Vagina (tissue), 2 donors: ENCODE results near the gene EVL.

Source experiments
- POLR2A ChIP-seq, 2 donors: fragments of 450-650 bp; IDR thresholded peaks; one replicate each; pipeline ENCODE4 v1.6.1; 2017; ENCODE audit warnings: antibody characterized with exemption in 2 of 2, mild to moderate bottlenecking in 2 of 2, moderate library complexity in 2 of 2
- TF ChIP-seq, protein P1 (sequence below), 3 experiments: fragments of 450-650 bp in 2 of 3; fragments of 200-600 bp in 1 of 3; sonication (generic) in 1 of 3; IDR thresholded peaks; one replicate each; pipeline ENCODE4 v1.5.1; 2017 to 2019; ENCODE audit warnings: antibody characterized with exemption in 3 of 3, mild to moderate bottlenecking in 2 of 3, moderate library complexity in 2 of 3

DNA sequence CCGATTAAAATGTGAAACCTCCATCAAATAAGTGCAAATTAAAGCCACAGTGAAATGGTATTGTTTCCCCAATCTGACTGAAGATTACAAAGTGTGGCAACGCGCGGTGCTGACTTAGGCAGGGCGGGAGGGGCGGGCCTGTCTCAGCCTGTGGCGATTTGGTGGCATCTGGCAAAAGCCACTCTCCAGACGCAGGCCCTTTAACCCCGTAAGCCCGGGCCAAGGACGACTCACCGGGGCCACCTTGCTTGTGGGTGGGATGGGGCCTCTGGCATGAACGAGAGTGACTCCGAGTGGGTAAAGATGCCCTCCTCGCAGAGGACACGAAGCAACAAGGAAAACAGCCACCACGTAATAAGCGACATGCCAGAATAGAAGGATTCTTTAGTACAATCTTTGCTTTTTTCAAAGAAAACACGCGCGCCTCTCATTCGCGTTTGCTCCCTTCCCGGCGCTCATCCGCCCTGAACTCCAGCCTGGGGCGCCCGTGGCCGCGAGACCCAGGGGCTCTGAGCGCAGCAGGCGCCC, 93.4 kb downstream of the EVL start:
- TF ChIP-seq, protein P1, sequence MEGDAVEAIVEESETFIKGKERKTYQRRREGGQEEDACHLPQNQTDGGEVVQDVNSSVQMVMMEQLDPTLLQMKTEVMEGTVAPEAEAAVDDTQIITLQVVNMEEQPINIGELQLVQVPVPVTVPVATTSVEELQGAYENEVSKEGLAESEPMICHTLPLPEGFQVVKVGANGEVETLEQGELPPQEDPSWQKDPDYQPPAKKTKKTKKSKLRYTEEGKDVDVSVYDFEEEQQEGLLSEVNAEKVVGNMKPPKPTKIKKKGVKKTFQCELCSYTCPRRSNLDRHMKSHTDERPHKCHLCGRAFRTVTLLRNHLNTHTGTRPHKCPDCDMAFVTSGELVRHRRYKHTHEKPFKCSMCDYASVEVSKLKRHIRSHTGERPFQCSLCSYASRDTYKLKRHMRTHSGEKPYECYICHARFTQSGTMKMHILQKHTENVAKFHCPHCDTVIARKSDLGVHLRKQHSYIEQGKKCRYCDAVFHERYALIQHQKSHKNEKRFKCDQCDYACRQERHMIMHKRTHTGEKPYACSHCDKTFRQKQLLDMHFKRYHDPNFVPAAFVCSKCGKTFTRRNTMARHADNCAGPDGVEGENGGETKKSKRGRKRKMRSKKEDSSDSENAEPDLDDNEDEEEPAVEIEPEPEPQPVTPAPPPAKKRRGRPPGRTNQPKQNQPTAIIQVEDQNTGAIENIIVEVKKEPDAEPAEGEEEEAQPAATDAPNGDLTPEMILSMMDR (IDR thresholded peaks at IDR 0.05): no peak
- no peak for TF ChIP-seq POLR2A (IDR thresholded peaks at IDR 0.05)
